Endothelial cell of umbilical vein (primary cell): ENCODE data around the gene CDC42SE2. TPM values are rescaled to one million over a fixed set of nuclear protein-coding genes. Genes with fewer than 3 reads are reported as not detected.

ENCODE experiments used
- BruUV-seq: library from RNA; stranded (reverse); fragments of 400-500 nt; replicated peaks from 2 replicates; lab custom pipeline; 2021; lab: Mats Ljungman, UMichigan
- CTCF ChIA-PET: fragments of 300-600, 350-600 bp; sonication (Branson Sonifier 250); formaldehyde crosslinking; loops from one replicate; lab custom pipeline; 2021; ENCODE audit warnings: antibody characterized with exemption, inconsistent platforms; lab: Charles Lee
- POLR2A ChIA-PET: fragments of 300-600, 350-600 bp; sonication (Branson Sonifier 250); formaldehyde crosslinking; loops from one replicate; lab custom pipeline; 2021; ENCODE audit warnings: antibody characterized with exemption, inconsistent platforms; lab: Charles Lee
- DNase-seq: peaks from one replicate; pipeline ENCODE4 v3.0.0-alpha.2; 2011; ENCODE audit warnings: low read depth, low spot score
- FAIRE-seq: peaks from 2 replicates; lab custom pipeline; 2011; peaks lifted over from hg19 to GRCh38; lab: Jason Lieb, UNC
- H2AFZ ChIP-seq: 2 replicates; pipeline ENCODE4 v1.6.0; 2012; ENCODE audit warnings: low read depth, low read length, control low read depth, inconsistent platforms
- H3K27ac ChIP-seq: 2 replicates; pipeline ENCODE4 v1.5.1; 2011; ENCODE audit warnings: low read depth, mild to moderate bottlenecking, control low read depth, low read length, moderate library complexity; ENCODE audit not compliant: insufficient read depth
- H3K27me3 ChIP-seq, 2 experiments: 2 replicates each; pipeline versions ENCODE4 v1.6.0 to v1.6.1; 2011; ENCODE audit warnings: low read length in 2 of 2, mixed read lengths in 1 of 2; ENCODE audit not compliant: control insufficient read depth in 2 of 2, insufficient read depth in 2 of 2
- H3K36me3 ChIP-seq, 2 experiments: 2 replicates in 1 of 2; 3 replicates in 1 of 2; pipeline ENCODE4 v1.5.1; 2011; ENCODE audit warnings: low read length in 2 of 2, mild to moderate bottlenecking in 1 of 2, moderate library complexity in 1 of 2; ENCODE audit not compliant: control insufficient read depth in 2 of 2, insufficient read depth in 2 of 2; ENCODE audit errors: extremely low read depth in 1 of 2
- H3K4me1 ChIP-seq: 3 replicates; pipeline ENCODE4 v1.5.1; 2011; ENCODE audit warnings: mild to moderate bottlenecking, low read length; ENCODE audit not compliant: control insufficient read depth, insufficient read depth; ENCODE audit errors: extremely low read depth
- H3K4me2 ChIP-seq: 2 replicates; pipeline ENCODE4 v1.6.1; 2011; ENCODE audit warnings: low read length, control low read depth, mixed read lengths; ENCODE audit not compliant: insufficient read depth
- H3K4me3 ChIP-seq, 3 experiments: fragments of 200-600 bp in 1 of 3; sonication (generic), shearing (Covaris generic) in 1 of 3; replicated peaks in 1 of 3; 2 replicates each; pipeline ENCODE4 v1.5.1; 2011 to 2016; ENCODE audit warnings: control low read depth in 3 of 3, low read length in 3 of 3, mild to moderate bottlenecking in 2 of 3, inconsistent platforms in 1 of 3, low read depth in 1 of 3, moderate library complexity in 1 of 3; ENCODE audit not compliant: insufficient read depth in 1 of 3
- H3K79me2 ChIP-seq: 2 replicates; pipeline ENCODE4 v1.6.0; 2012; ENCODE audit warnings: low read length, inconsistent platforms; ENCODE audit not compliant: control insufficient read depth, insufficient read depth
- H3K9ac ChIP-seq: replicated peaks from 2 replicates; pipeline ENCODE3; 2011; ENCODE audit warnings: low read length, control low read depth; ENCODE audit not compliant: insufficient read depth; ENCODE audit errors: extremely low read depth
- H3K9me1 ChIP-seq: replicated peaks from 3 replicates; pipeline ENCODE4 v1.6.0; 2011; ENCODE audit warnings: mild to moderate bottlenecking, low read length; ENCODE audit not compliant: control insufficient read depth, insufficient read depth; ENCODE audit errors: extremely low read depth
- H3K9me3 ChIP-seq: replicated peaks from 2 replicates; pipeline ENCODE4 v1.5.1; 2012; ENCODE audit warnings: low read length, inconsistent platforms; ENCODE audit not compliant: control insufficient read depth, insufficient read depth
- H4K20me1 ChIP-seq: replicated peaks from 2 replicates; pipeline ENCODE3; 2011; ENCODE audit warnings: mild to moderate bottlenecking, low read length; ENCODE audit not compliant: control insufficient read depth, insufficient read depth; ENCODE audit errors: extremely low read depth
- CTCF ChIP-seq, 2 donors: IDR thresholded peaks; 1 replicate in 1 of 2; 2 replicates in 1 of 2; pipeline ENCODE4 v1.5.1; 2011; ENCODE audit warnings: low read length in 2 of 2, mild to moderate bottlenecking in 2 of 2, moderate library complexity in 2 of 2, control low read depth in 1 of 2, inconsistent platforms in 1 of 2, low read depth in 1 of 2; ENCODE audit not compliant: insufficient read depth in 1 of 2; ENCODE audit errors: extremely low read depth in 1 of 2
- EZH2 ChIP-seq: IDR thresholded peaks from 2 replicates; pipeline ENCODE4 v1.6.1; 2012; ENCODE audit warnings: borderline replicate concordance, low read depth, mild to moderate bottlenecking, moderate library complexity, low read length, inconsistent platforms; ENCODE audit not compliant: severe bottlenecking
- FOS ChIP-seq: IDR thresholded peaks from 2 replicates; pipeline ENCODE4 v1.6.1; 2011; ENCODE audit warnings: mild to moderate bottlenecking, low read length, moderate library complexity, borderline replicate concordance; ENCODE audit not compliant: insufficient read depth
- GATA2 ChIP-seq: IDR thresholded peaks from 2 replicates; pipeline ENCODE4 v1.7.0; 2011; ENCODE audit warnings: low read depth, mild to moderate bottlenecking, moderate library complexity, mixed read lengths, low read length; ENCODE audit not compliant: insufficient read length, insufficient read depth
- JUN ChIP-seq: IDR thresholded peaks from 2 replicates; pipeline ENCODE4 v1.6.1; 2011; ENCODE audit warnings: borderline replicate concordance, low read depth; ENCODE audit not compliant: insufficient read length, insufficient read depth
- MYC ChIP-seq: IDR thresholded peaks from one replicate; pipeline ENCODE4 v1.6.1; 2011; ENCODE audit warnings: mild to moderate bottlenecking, low read depth, low read length
- POLR2A ChIP-seq: IDR thresholded peaks from 2 replicates; pipeline ENCODE4 v1.6.1; 2012; ENCODE audit warnings: low read depth, mild to moderate bottlenecking, control low read depth, low read length
- POLR2AphosphoS5 ChIP-seq: IDR thresholded peaks from 2 replicates; pipeline ENCODE4 v1.6.1; 2012; ENCODE audit warnings: low read depth, mild to moderate bottlenecking, control low read depth, low read length, moderate library complexity; ENCODE audit not compliant: insufficient read depth
- dilution Hi-C: fragments of 300-500 bp; cut with MboI; formaldehyde crosslinking; loops from one replicate; pipeline ENCODE4 v1.15.0; 2019; ENCODE audit warnings: low sequenced_read_pairs; ENCODE audit not compliant: extremely low pct_ligation_motif_present
- intact Hi-C: fragments of 100-400 bp; cut with micrococcal nuclease; formaldehyde crosslinking; loops from one replicate; pipeline ENCODE4 v1.10.0; 2022
- polyA plus RNA-seq, 4 experiments: library from polyadenylated mRNA; depleted of rRNA in 3 of 4; stranded (reverse) in 3 of 4; unstranded in 1 of 4; fragments of >200 nt; gene quantifications; 2 replicates each; pipeline versions ENCODE4 v1.2.1 to v1.2.3, GENCODE V29; 2011 to 2012; ENCODE audit warnings: missing spikeins in 1 of 4
- total RNA-seq: library from RNA; stranded (reverse); gene quantifications from 2 replicates; pipeline ENCODE4 v1.2.3, GENCODE V29; 2021
- TF ChIP-seq, protein P1 (sequence below): IDR thresholded peaks from 2 replicates; pipeline ENCODE4 v1.6.1; 2011; ENCODE audit not compliant: insufficient read depth, insufficient read length

The CDC42SE2 gene
- total and polyA plus RNA-seq, 2 donors (not counting 3 experiments of a cell fraction or from before 2014, with no cell fraction given) = 14.7 to 21.9 TPM

DNA sequence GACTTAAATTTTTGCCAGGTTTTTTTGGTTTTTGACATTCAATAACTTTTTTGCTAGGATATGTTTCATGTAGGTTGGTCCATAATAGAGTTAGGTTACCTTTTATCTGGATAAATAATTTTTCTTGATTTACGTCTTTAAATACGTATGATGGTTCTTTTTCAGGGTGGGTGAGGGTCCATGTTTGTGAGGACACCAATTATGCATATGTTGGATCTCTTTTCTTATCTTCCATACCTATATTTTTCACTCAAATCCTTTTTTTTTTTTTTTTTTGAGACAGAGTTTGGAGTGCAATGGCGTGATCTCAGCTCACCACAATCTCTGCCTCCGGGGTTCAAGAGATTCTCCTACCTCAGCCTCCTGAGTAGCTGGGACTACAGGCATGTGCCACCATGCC, 17.3 kb upstream of the CDC42SE2 start:
- FAIRE-seq = no peak
- H3K9ac ChIP-seq = no peak overlapping the region
- TF ChIP-seq GATA2 (no peak), JUN (no peak), POLR2AphosphoS5 (no peak), FOS (no peak), MYC (no peak), POLR2A (no peak), CTCF (IDR thresholded peaks at IDR 0.05; ENCODE audit: extremely low read depth in 1 of 2, insufficient read depth in 1 of 2, low read depth in 1 of 2, low read length in 2 of 2) (no peak), EZH2 (no peak)
- TF ChIP-seq, protein P1, sequence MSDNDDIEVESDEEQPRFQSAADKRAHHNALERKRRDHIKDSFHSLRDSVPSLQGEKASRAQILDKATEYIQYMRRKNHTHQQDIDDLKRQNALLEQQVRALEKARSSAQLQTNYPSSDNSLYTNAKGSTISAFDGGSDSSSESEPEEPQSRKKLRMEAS = no peak
- DNase-seq = no peak
- no peak overlapping the region for H2AFZ ChIP-seq
- ChIA-PET POLR2A (interaction anchor here (0.7 kb wide), 1 partner anchor 106 kb away, joined by 7 read pairs; no protein-coding TSS in a partner anchor), CTCF (no interaction called here)
- no peak overlapping the region for H3K27ac ChIP-seq
- H4K20me1 ChIP-seq = no peaks in the 10 kb centered on the region
- H3K27me3 ChIP-seq = no peaks in the 10 kb centered on the region
- no TSS peak for BruUV-seq
- dilution Hi-C loops (no loop called here), intact Hi-C loops (no loop called here)
- H3K9me1 ChIP-seq = no peaks in the 10 kb centered on the region
- H3K9me3 ChIP-seq = no peaks in the 10 kb centered on the region
- no peak overlapping the region for H3K4me3 ChIP-seq
- peaks cover 6% of the 10 kb centered on the region for H3K4me1 ChIP-seq
- no peak overlapping the region for H3K4me2 ChIP-seq
- H3K79me2 ChIP-seq = no peaks in the 10 kb centered on the region
- H3K36me3 ChIP-seq = no peaks in the 10 kb centered on the region
